Measurements from ENCODE around the gene CMTM1.

- TF ChIP-seq CTCF (IDR thresholded peaks at IDR 0.05; ENCODE audit: low read length) (no peak), EZH2 (optimal IDR thresholded peaks at IDR 0.05; ENCODE audit: low read depth, low read length) (no peak)
Observed at GRCh38 chr16:66618588-66619375, 52.5 kb downstream of the CMTM1 start.
